GM18511 (cell line): ENCODE results near the gene DNAJC11.
A peak's percentile ranks its signal among the peaks of the same experiment; 100 is the strongest.

Experiments
- ATAC-seq: cut with Tn5 transposase; IDR thresholded peaks from one replicate; pipeline ENCODE4 v1.9.1; 2021; ENCODE audit warnings: mild to moderate bottlenecking, moderate library complexity; ENCODE audit not compliant: unreplicated experiment

The DNAJC11 gene

GRCh38 chr1:6627841-6628545 lies 73.6 kb downstream of the DNAJC11 start:
- no peak for ATAC-seq

- ATAC-seq, result no peak
Observed at GRCh38 chr1:6627031-6627430, 74.6 kb downstream of the DNAJC11 start.

GRCh38 chr1:6625584-6626149 lies 75.9 kb downstream of the DNAJC11 start:
- ATAC-seq, result no peak

- ATAC-seq, result peak; percentile 84
Observed at GRCh38 chr1:6624710-6625583, 76.7 kb downstream of the DNAJC11 start, which contains the start of gene THAP3. TSS of gene THAP3 (plus strand) at chr1:6624868. CDS start at chr1:6625219, 351 bp downstream.

- ATAC-seq, result no peak
Observed at GRCh38 chr1:6623269-6623965, 78.2 kb downstream of the DNAJC11 start.

GRCh38 chr1:6622396-6623152 lies 79.0 kb downstream of the DNAJC11 start:
- ATAC-seq, result no peak

- ATAC-seq, result no peak
Observed at GRCh38 chr1:6621429-6622391, 79.9 kb downstream of the DNAJC11 start.

GRCh38 chr1:6619045-6619444 lies 82.6 kb downstream of the DNAJC11 start:
- ATAC-seq, result no peak

- ATAC-seq, result no peak
Observed at GRCh38 chr1:6614929-6615785, 86.5 kb downstream of the DNAJC11 start.

GRCh38 chr1:6614019-6614928 lies 87.3 kb downstream of the DNAJC11 start:
- ATAC-seq, result no peak

- ATAC-seq, result peak; percentile 90
Observed at GRCh38 chr1:6613361-6614018, 88.1 kb downstream of the DNAJC11 start, which contains the start of gene PHF13. TSS of gene PHF13 (plus strand) at chr1:6613731. CDS start at chr1:6614067, 336 bp downstream.

- ATAC-seq, result peak; percentile 43
Observed at GRCh38 chr1:6612641-6613360, 88.8 kb downstream of the DNAJC11 start.

GRCh38 chr1:6603915-6604558 lies 97.6 kb downstream of the DNAJC11 start:
- no peak for ATAC-seq

- ATAC-seq, result peak; percentile 36
Observed at GRCh38 chr1:6603238-6603914, 98.2 kb downstream of the DNAJC11 start.
